B cell (primary cell): ENCODE data around the gene TTC9. TPM values are rescaled to one million over a fixed set of nuclear protein-coding genes. Genes with fewer than 3 reads are reported as not detected.

Experiments used
- ATAC-seq: fragments of 200-7000 bp; cut with Tn5 transposase; one replicate; pipeline ENCODE4 v1.10.0; 2021; ENCODE audit warnings: low read depth, mild to moderate bottlenecking, moderate number of reproducible peaks, moderate library complexity
- CTCF ChIA-PET: fragments of 350-600 bp; sonication (Branson Sonifier 250); formaldehyde crosslinking; loops from one replicate; lab custom pipeline; 2021; ENCODE audit warnings: antibody characterized with exemption, inconsistent platforms; lab: Charles Lee
- POLR2A ChIA-PET: fragments of 350-600 bp; sonication (Branson Sonifier 250); formaldehyde crosslinking; loops from one replicate; lab custom pipeline; 2021; ENCODE audit warnings: antibody characterized with exemption; lab: Charles Lee
- DNase-seq: peaks from one replicate; pipeline ENCODE4 v3.0.0; 2013
- H2AFZ ChIP-seq: 2 replicates; pipeline ENCODE4 v1.6.1; 2012; ENCODE audit warnings: mild to moderate bottlenecking, low read depth, low read length; ENCODE audit not compliant: insufficient read depth, poor library complexity, severe bottlenecking
- H3K27ac ChIP-seq, 2 donors: 1 replicate in 1 of 2; 2 replicates in 1 of 2; pipeline ENCODE4 v1.5.1; 2012 to 2013; ENCODE audit warnings: low read length in 2 of 2, mild to moderate bottlenecking in 2 of 2, moderate library complexity in 1 of 2
- H3K27me3 ChIP-seq, 4 experiments: fragments of 200-600 bp in 1 of 4; sonication (generic) in 1 of 4; replicated peaks in 1 of 4; 1 replicate in 2 of 4; 2 replicates in 2 of 4; pipeline versions ENCODE4 v1.6.1 to v1.7.0; 2013 to 2016; ENCODE audit warnings: low read length in 3 of 4, mild to moderate bottlenecking in 2 of 4, mixed read lengths in 1 of 4, moderate library complexity in 1 of 4; ENCODE audit not compliant: insufficient read depth in 4 of 4, control insufficient read depth in 3 of 4; ENCODE audit errors: control extremely low read depth in 1 of 4
- H3K36me3 ChIP-seq, 2 experiments: replicated peaks in 1 of 2; 1 replicate in 1 of 2; 2 replicates in 1 of 2; pipeline versions ENCODE4 v1.6.1 to v1.7.1; 2013; ENCODE audit warnings: low read length in 1 of 2; ENCODE audit not compliant: insufficient read depth in 2 of 2, control insufficient read depth in 1 of 2; ENCODE audit errors: control extremely low read depth in 1 of 2, extremely low read depth in 1 of 2
- H3K4me1 ChIP-seq, 2 donors: fragments of 200-600 bp in 1 of 2; sonication (generic) in 1 of 2; 1 replicate in 1 of 2; 2 replicates in 1 of 2; pipeline versions ENCODE4 v1.5.1 to v1.6.1; 2013 to 2017; ENCODE audit warnings: low read length in 2 of 2; ENCODE audit not compliant: control insufficient read depth in 2 of 2, insufficient read depth in 2 of 2
- H3K4me2 ChIP-seq: replicated peaks from 2 replicates; pipeline ENCODE3; 2012; ENCODE audit warnings: mild to moderate bottlenecking, low read depth, low read length; ENCODE audit not compliant: poor library complexity, severe bottlenecking
- H3K4me3 ChIP-seq, 5 experiments: fragments of 200-600 bp in 1 of 5; sonication (generic) in 1 of 5; 1 replicate in 3 of 5; 2 replicates in 2 of 5; pipeline versions ENCODE4 v1.5.1 to v1.7.0; 2011 to 2016; ENCODE audit warnings: low read length in 4 of 5, mild to moderate bottlenecking in 4 of 5, low read depth in 2 of 5, control low read depth in 1 of 5, moderate library complexity in 1 of 5; ENCODE audit not compliant: insufficient read depth in 1 of 5; ENCODE audit errors: control extremely low read depth in 1 of 5, extremely low read depth in 1 of 5
- H3K79me2 ChIP-seq: fragments of 200-600 bp; sonication (generic); one replicate; pipeline ENCODE4 v1.6.0; 2016; ENCODE audit warnings: low read length; ENCODE audit not compliant: control insufficient read depth, insufficient read depth
- H3K9ac ChIP-seq: fragments of 200-600 bp; sonication (generic); 2 replicates; pipeline ENCODE4 v1.6.1; 2017; ENCODE audit warnings: mild to moderate bottlenecking, low read length, moderate library complexity
- H3K9me3 ChIP-seq, 3 donors: one replicate each; pipeline versions ENCODE4 v1.6.1 to v1.7.1; 2013; ENCODE audit warnings: low read length in 2 of 3; ENCODE audit not compliant: control insufficient read depth in 2 of 3, insufficient read depth in 1 of 3; ENCODE audit errors: control extremely low read depth in 1 of 3
- H4K20me1 ChIP-seq: 2 replicates; pipeline ENCODE4 v1.6.0; 2012; ENCODE audit warnings: mild to moderate bottlenecking, low read length; ENCODE audit not compliant: insufficient read depth, control insufficient read depth, poor library complexity, severe bottlenecking
- H3K27ac Mint-ChIP-seq: one replicate; pipeline ENCODE4 v1.8.0; 2021; ENCODE audit warnings: mixed read lengths
- H3K27me3 Mint-ChIP-seq: one replicate; pipeline ENCODE4 v1.8.0; 2021; ENCODE audit warnings: mixed read lengths
- H3K4me1 Mint-ChIP-seq: one replicate; pipeline ENCODE4 v1.8.0; 2021; ENCODE audit warnings: mixed read lengths
- H3K4me3 Mint-ChIP-seq: one replicate; pipeline ENCODE4 v1.8.0; 2021; ENCODE audit warnings: mixed read lengths
- H3K9me3 Mint-ChIP-seq: one replicate; pipeline ENCODE4 v1.8.0; 2022; ENCODE audit warnings: mixed read lengths; ENCODE audit not compliant: insufficient read depth
- CTCF ChIP-seq: fragments of 200-600 bp; IDR thresholded peaks from one replicate; pipeline ENCODE4 v1.8.0; 2022; ENCODE audit warnings: antibody characterized with exemption, mild to moderate bottlenecking
- EZH2 ChIP-seq: IDR thresholded peaks from 2 replicates; pipeline ENCODE4 v1.6.1; 2012; ENCODE audit warnings: borderline replicate concordance, low read depth, mild to moderate bottlenecking, moderate library complexity, low read length; ENCODE audit not compliant: insufficient read depth, poor library complexity, severe bottlenecking
- WGBS: methylation state at CpG from one replicate; pipeline ENCODE4 v1.1.5; 2013; ENCODE audit warnings: missing lambda C conversion rate; ENCODE audit not compliant: insufficient coverage; 5-methylcytosine and 5-hydroxymethylcytosine counted together
- intact Hi-C: fragments of 100-400 bp; cut with micrococcal nuclease; formaldehyde crosslinking; loops from one replicate; pipeline ENCODE4 v1.10.0; 2022
- polyA plus RNA-seq: library from polyadenylated mRNA; depleted of rRNA; stranded (reverse); fragments of >200 nt; gene quantifications from 2 replicates; pipeline ENCODE4 v1.2.3, GENCODE V29; 2012
- total RNA-seq, 2 donors: library from RNA; stranded (reverse); fragments of 120-200 nt in 1 of 2; gene quantifications; 1 replicate in 1 of 2; 2 replicates in 1 of 2; pipeline versions ENCODE4 v1.2.3 to v1.2.4, GENCODE V29; 2013 to 2022

TTC9 gene
- total and polyA plus RNA-seq, 2 donors (not counting 1 experiment from before 2014, with no cell fraction given): 15.3 to 16.3 TPM

GRCh38 chr14:70600382-70601157 lies 41.1 kb upstream of the TTC9 start, which contains the start of gene MED6:
TSS of gene MED6 (minus strand) at chr14:70600655. CDS start at chr14:70600637, 18 bp downstream.
- H3K9me3 Mint-ChIP-seq: no peaks in the 10 kb centered on the region
- Histone ChIP-seq H3K27ac (peak within 1 kb of the TSS; percentile 69 to 94), H3K36me3 (peaks cover 0 to 14% of the 10 kb centered on the region in 2 experiments), H3K4me3 (peak within 1 kb of the TSS; percentile 67 to 100 (median 98)), H4K20me1 (peaks cover 32% of the 10 kb centered on the region), H3K4me2 (peak within 1 kb of the TSS; percentile 90), H3K27me3 (no peaks in the 10 kb centered on the region), H2AFZ (peak within 1 kb of the TSS; percentile 100), H3K9me3 (no peaks in the 10 kb centered on the region), H3K79me2 (peaks cover 47% of the 10 kb centered on the region), H3K4me1 (peaks cover 25 to 26% of the 10 kb centered on the region in 2 donors), H3K9ac (peak within 1 kb of the TSS; percentile 100)
- H3K4me1 Mint-ChIP-seq: peaks cover 27% of the 10 kb centered on the region
- ATAC-seq: peak; percentile 98
- 0% methylated on average over 18 of the region's 43 CpGs for WGBS
- peak; percentile 93 for DNase-seq
- H3K27ac Mint-ChIP-seq: peak within 1 kb of the TSS; percentile 97
- intact Hi-C loops: loop anchor here (1.0 to 5.0 kb wide), 5 partner anchors 42 to 308 kb away; partner anchors contain the start of genes MAP3K9 and TTC9
- ChIA-PET POLR2A (interaction anchor here (0.6 to 1.2 kb wide), 7 partner anchors 41 to 1876 kb away, joined by 3 to 7 read pairs (median 3); no protein-coding TSS in a partner anchor), CTCF (interaction anchor here (0.6 to 3.3 kb wide), 12 partner anchors 11 to 423 kb away, joined by 3 to 16 read pairs (median 4); partner anchors contain the start of genes MAP3K9 and PCNX1)
- no peaks in the 10 kb centered on the region for H3K27me3 Mint-ChIP-seq
- TF ChIP-seq EZH2: no peak
- TF ChIP-seq CTCF: no peak
- H3K4me3 Mint-ChIP-seq: peak within 1 kb of the TSS; percentile 99
